K562 (cell line): ENCODE results near the gene CPED1. TPM values are rescaled to one million over a fixed set of nuclear protein-coding genes. Genes with fewer than 3 reads are reported as not detected.
A peak's percentile ranks its signal among the peaks of the same experiment; 100 is the strongest.

Experiments
- CSDE1 ChIP-seq, 2 experiments: fragments of 450-650 bp; IDR thresholded peaks; 2 replicates each; pipeline ENCODE4 v1.6.1; 2016; ENCODE audit warnings: mild to moderate bottlenecking in 1 of 2
- E2F3 ChIP-seq: fragments of 250-450 bp; sonication (Bioruptor Pico); IDR thresholded peaks from 2 replicates; pipeline ENCODE4 v1.4.0; 2020; ENCODE audit warnings: mild to moderate bottlenecking
- FOXK2 ChIP-seq, 2 experiments: fragments of 450-650 bp; IDR thresholded peaks in 1 of 2; conservative IDR thresholded peaks in 1 of 2; 2 replicates each; pipeline ENCODE4 v1.6.1; 2016; ENCODE audit warnings: low read depth in 2 of 2, mild to moderate bottlenecking in 1 of 2
- FOXM1 ChIP-seq, 2 experiments: fragments of 450-650 bp in 1 of 2; sonication (generic) in 1 of 2; formaldehyde crosslinking in 1 of 2; IDR thresholded peaks; 2 replicates each; pipeline versions ENCODE4 v1.6.1 to v1.9.0; 2017 to 2022; ENCODE audit warnings: low read depth in 2 of 2, mild to moderate bottlenecking in 2 of 2, missing genetic modification reagents in 1 of 2, moderate library complexity in 1 of 2
- FOXP1 ChIP-seq: sonication (generic); formaldehyde crosslinking; IDR thresholded peaks from 2 replicates; pipeline ENCODE4 v1.8.0; 2022; ENCODE audit warnings: mild to moderate bottlenecking, missing genetic modification reagents
- HLTF ChIP-seq: fragments of 450-650 bp; IDR thresholded peaks from 2 replicates; pipeline ENCODE4 v1.6.1; 2016
- HNRNPLL ChIP-seq: fragments of 200-400 bp; formaldehyde crosslinking; IDR thresholded peaks from 2 replicates; pipeline ENCODE4 v1.6.1; 2017; ENCODE audit warnings: low read length, low read depth, mild to moderate bottlenecking; ENCODE audit not compliant: poor library complexity, severe bottlenecking
- MLLT1 ChIP-seq, 2 experiments: fragments of 450-650 bp; IDR thresholded peaks; 2 replicates each; pipeline ENCODE4 v1.6.1; 2016
- NFIC ChIP-seq: fragments of 450-650 bp; IDR thresholded peaks from 2 replicates; pipeline ENCODE4 v1.6.1; 2017; ENCODE audit warnings: mild to moderate bottlenecking, inconsistent platforms
- NRF1 ChIP-seq, 2 experiments: fragments of 450-650 bp; IDR thresholded peaks in 1 of 2; conservative IDR thresholded peaks in 1 of 2; 2 replicates each; pipeline ENCODE4 v1.6.1; 2014; ENCODE audit warnings: mild to moderate bottlenecking in 2 of 2
- SAP30 ChIP-seq: fragments of 200-600 bp; sonication (generic); IDR thresholded peaks from 2 replicates; pipeline ENCODE4 v1.6.1; 2012; ENCODE audit warnings: borderline replicate concordance, low read depth, mild to moderate bottlenecking, moderate library complexity, low read length, control low read depth, inconsistent platforms; ENCODE audit not compliant: insufficient read depth, poor library complexity, severe bottlenecking
- SIN3A ChIP-seq, 2 experiments: fragments of 150-350 bp in 1 of 2; IDR thresholded peaks; 2 replicates each; pipeline ENCODE4 v1.6.1; 2011 to 2016; ENCODE audit warnings: borderline replicate concordance in 2 of 2, low read depth in 2 of 2, low read length in 2 of 2, mild to moderate bottlenecking in 2 of 2, moderate library complexity in 2 of 2; ENCODE audit not compliant: control insufficient read depth in 1 of 2
- TCF15 ChIP-seq: fragments of 250-450 bp; sonication (Bioruptor Pico); IDR thresholded peaks from 2 replicates; pipeline ENCODE4 v1.8.0; 2022; ENCODE audit warnings: moderate library complexity, mild to moderate bottlenecking, inconsistent platforms
- TCF7L2 ChIP-seq: fragments of 150-350 bp; IDR thresholded peaks from 2 replicates; pipeline ENCODE4 v1.6.1; 2016; ENCODE audit warnings: low read depth, mild to moderate bottlenecking, low read length, moderate library complexity
- TFAP4 ChIP-seq: sonication (generic); formaldehyde crosslinking; IDR thresholded peaks from 2 replicates; pipeline ENCODE4 v1.8.0; 2022; ENCODE audit warnings: missing genetic modification reagents, mild to moderate bottlenecking, moderate library complexity, borderline replicate concordance
- TOE1 ChIP-seq, 2 experiments: fragments of 450-650 bp in 1 of 2; sonication (generic) in 1 of 2; formaldehyde crosslinking in 1 of 2; IDR thresholded peaks; 2 replicates each; pipeline versions ENCODE4 v1.7.1 to v1.8.0; 2016 to 2022; ENCODE audit warnings: borderline replicate concordance in 2 of 2, mild to moderate bottlenecking in 2 of 2, antibody characterized with exemption in 1 of 2, inconsistent platforms in 1 of 2, low read depth in 1 of 2, missing genetic modification reagents in 1 of 2, moderate library complexity in 1 of 2
- TRIM24 ChIP-seq, 2 experiments: fragments of 450-650 bp; IDR thresholded peaks; 2 replicates each; pipeline ENCODE4 v1.6.1; 2016
- ZNF232 ChIP-seq: sonication (generic); formaldehyde crosslinking; IDR thresholded peaks from 2 replicates; pipeline ENCODE4 v1.8.0; 2022; ENCODE audit warnings: mild to moderate bottlenecking, missing genetic modification reagents
- ZZZ3 ChIP-seq: fragments of 450-650 bp; IDR thresholded peaks from 2 replicates; pipeline ENCODE4 v1.6.1; 2016; ENCODE audit warnings: antibody characterized with exemption, mild to moderate bottlenecking, moderate library complexity
- polyA plus RNA-seq, 8 experiments: library from polyadenylated mRNA; depleted of rRNA in 4 of 8; stranded (reverse) in 5 of 8; unstranded in 3 of 8; fragments of >200 nt; fragmentation: Nextera tagmentation in 2 of 8; fragmentation: Illumina TruSeq in 1 of 8; extraction: Ambion mirVana in 2 of 8; extraction: Trizol in 1 of 8; gene quantifications; 2 replicates each; pipeline versions ENCODE4 v1.2.1 to v1.2.3, GENCODE V29; 2011 to 2014; ENCODE audit warnings: inconsistent platforms in 1 of 8, missing spikeins in 1 of 8
- total RNA-seq, 7 experiments: library from RNA; depleted of rRNA in 6 of 7; stranded (reverse); fragments of >200 nt in 6 of 7; fragmentation: Illumina TruSeq in 2 of 7; extraction: Trizol in 2 of 7; gene quantifications; 2 replicates each; pipeline versions ENCODE4 v1.2.1 to v1.2.3, GENCODE V29; 2011 to 2021; ENCODE audit warnings: low replicate concordance in 1 of 7

CPED1 gene
- total and polyA plus RNA-seq, 9 of the 15 experiments (the other 6 are each of a cell fraction or from before 2014, with no cell fraction given), result 195 to 393 (median 290) TPM

DNA sequence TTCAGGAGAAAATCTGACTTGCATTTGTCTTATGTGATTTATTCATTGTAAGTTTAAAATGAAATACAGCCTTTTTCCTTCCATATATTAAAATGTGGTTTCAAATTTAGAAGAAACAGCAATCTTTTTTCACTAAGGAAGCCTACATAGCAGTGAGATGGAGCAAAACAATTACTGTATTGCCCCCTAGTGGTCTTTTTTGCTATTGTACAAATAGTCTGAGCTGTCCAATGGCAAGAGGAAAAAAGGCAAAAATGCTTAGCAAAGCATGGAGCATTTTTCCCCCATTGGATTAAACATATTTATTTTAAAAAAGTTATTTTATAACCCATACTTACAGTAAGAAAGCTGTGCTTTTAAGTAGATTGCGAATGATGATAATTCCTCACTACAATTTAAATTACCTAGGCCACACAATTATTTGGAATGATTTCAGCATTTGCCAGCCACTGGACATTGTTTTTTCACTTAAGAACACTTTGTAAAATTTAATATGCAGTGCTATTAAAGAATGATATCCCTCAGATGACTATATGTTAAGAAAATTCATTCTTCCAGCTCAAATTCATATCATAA is 119.5 kb downstream of the CPED1 start (continued):
- TF ChIP-seq TCF15 (no peak), HNRNPLL (no peak), FOXP1 (CRISPR knock-in tag) (no peak), NRF1 (conservative IDR thresholded peaks at IDR 0.05 in 1 of 2, IDR thresholded peaks at IDR 0.05 in 1 of 2) (no peak), TOE1 (IDR thresholded peaks at IDR 0.05; ENCODE audit: borderline replicate concordance) (no peak), TOE1 (CRISPR knock-in tag; IDR thresholded peaks at IDR 0.05; ENCODE audit: borderline replicate concordance, low read depth) (no peak), TRIM24 (IDR thresholded peaks at IDR 0.05) (no peak), TFAP4 (no peak), ZNF232 (no peak), NFIC (no peak), HLTF (no peak), FOXM1 (IDR thresholded peaks at IDR 0.05; ENCODE audit: low read depth) (no peak), FOXM1 (CRISPR knock-in tag; IDR thresholded peaks at IDR 0.05; ENCODE audit: low read depth) (no peak), ZZZ3 (peak; percentile 45; the same call in 1 of the 2 replicates), E2F3 (CRISPR knock-in tag) (no peak), MLLT1 (IDR thresholded peaks at IDR 0.05) (no peak), CSDE1 (IDR thresholded peaks at IDR 0.05) (no peak), FOXK2 (conservative IDR thresholded peaks at IDR 0.05 in 1 of 2, IDR thresholded peaks at IDR 0.05 in 1 of 2; ENCODE audit: low read depth in 2 of 2) (no peak), TCF7L2 (no peak), SAP30 (no peak), SIN3A (IDR thresholded peaks at IDR 0.05; ENCODE audit: borderline replicate concordance in 2 of 2, control insufficient read depth in 1 of 2, low read depth in 2 of 2, low read length in 2 of 2) (no peak)
